MM.1S (cell line): ENCODE measurements around the gene DDX3X.

Experiments
- EZH2 ChIP-seq: fragments of 300-600 bp; sonication (generic); optimal IDR thresholded peaks from 2 replicates; pipeline ENCODE3; 2017; ENCODE audit warnings: low read depth, mild to moderate bottlenecking, antibody characterized with exemption, low read length, mixed read lengths
- EZH2phosphoT487 ChIP-seq: fragments of 300-600 bp; sonication (generic); IDR thresholded peaks from 2 replicates; pipeline ENCODE4 v1.6.1; 2018; ENCODE audit warnings: antibody characterized with exemption, low read length
- TF ChIP-seq, protein P1 (sequence below): fragments of 300-600 bp; sonication (generic); IDR thresholded peaks from 2 replicates; pipeline ENCODE4 v1.5.1; 2016; ENCODE audit warnings: antibody characterized with exemption, low read length, mixed read lengths

DNA sequence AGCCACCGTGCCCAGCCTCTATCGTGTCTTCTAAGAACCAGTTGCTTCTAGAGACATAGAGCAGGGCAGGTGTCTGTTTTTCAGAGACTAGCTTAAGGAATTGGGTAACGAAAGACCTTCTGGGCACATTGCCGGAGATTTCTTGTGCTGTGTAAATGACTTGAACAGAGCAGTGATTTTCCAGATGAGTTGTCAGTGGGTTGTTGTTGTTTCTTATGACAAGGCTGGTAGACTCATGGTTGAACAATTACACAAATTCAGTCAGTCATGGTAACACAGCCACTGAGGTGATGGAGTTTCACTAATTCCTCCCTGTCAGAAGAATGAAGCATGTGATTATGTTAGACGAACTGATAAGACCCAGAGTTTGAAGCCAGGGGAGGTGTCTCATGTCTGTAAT, 20.5 kb upstream of the DDX3X start:
- TF ChIP-seq EZH2phosphoT487 = no peak
- TF ChIP-seq EZH2 = no peak
- TF ChIP-seq, protein P1, sequence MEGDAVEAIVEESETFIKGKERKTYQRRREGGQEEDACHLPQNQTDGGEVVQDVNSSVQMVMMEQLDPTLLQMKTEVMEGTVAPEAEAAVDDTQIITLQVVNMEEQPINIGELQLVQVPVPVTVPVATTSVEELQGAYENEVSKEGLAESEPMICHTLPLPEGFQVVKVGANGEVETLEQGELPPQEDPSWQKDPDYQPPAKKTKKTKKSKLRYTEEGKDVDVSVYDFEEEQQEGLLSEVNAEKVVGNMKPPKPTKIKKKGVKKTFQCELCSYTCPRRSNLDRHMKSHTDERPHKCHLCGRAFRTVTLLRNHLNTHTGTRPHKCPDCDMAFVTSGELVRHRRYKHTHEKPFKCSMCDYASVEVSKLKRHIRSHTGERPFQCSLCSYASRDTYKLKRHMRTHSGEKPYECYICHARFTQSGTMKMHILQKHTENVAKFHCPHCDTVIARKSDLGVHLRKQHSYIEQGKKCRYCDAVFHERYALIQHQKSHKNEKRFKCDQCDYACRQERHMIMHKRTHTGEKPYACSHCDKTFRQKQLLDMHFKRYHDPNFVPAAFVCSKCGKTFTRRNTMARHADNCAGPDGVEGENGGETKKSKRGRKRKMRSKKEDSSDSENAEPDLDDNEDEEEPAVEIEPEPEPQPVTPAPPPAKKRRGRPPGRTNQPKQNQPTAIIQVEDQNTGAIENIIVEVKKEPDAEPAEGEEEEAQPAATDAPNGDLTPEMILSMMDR = no peak
